GM21360 (cell line): ENCODE results near the gene KMT2B.

Source experiments
- ATAC-seq: cut with Tn5 transposase; IDR thresholded peaks from one replicate; pipeline ENCODE4 v1.9.1; 2021; ENCODE audit warnings: mild to moderate bottlenecking, moderate library complexity; ENCODE audit not compliant: unreplicated experiment

The KMT2B gene

DNA sequence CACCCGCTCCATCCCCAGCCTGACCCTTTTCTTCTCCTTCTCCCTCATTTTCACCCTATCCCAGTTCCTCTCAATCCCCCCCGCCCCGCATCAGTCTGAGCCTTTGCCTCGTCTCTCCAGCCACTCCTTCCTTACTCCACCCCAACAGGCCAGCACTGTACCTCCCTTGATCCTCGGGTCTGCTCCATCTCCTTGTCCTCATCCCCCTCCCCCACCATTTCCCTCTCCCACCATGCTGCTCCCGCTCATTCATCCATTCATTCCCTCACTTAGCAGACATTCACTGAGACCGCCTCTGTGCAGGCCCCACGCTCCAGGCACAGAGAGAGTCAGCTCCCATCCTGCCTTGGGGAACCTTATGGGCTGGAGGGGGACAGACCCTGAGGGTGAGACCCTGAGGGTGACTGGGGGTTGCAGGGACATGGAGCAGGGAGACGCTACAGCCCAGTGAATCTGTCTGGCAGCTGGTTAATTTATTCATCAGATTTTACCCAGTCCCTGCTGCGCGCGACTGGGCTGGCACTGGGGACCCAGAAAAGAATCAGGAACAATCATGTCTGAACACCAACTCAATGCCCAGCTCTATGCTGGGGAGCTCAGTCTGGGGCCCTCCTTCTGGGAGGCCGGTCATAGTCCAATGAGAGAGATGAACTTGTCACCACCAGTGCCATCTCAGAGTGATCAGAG, 58.4 kb downstream of the KMT2B start:
- no peak for ATAC-seq

- ATAC-seq = no peak
Measured at GRCh38 chr19:35777086-35777841, 59.5 kb downstream of the KMT2B start.

DNA sequence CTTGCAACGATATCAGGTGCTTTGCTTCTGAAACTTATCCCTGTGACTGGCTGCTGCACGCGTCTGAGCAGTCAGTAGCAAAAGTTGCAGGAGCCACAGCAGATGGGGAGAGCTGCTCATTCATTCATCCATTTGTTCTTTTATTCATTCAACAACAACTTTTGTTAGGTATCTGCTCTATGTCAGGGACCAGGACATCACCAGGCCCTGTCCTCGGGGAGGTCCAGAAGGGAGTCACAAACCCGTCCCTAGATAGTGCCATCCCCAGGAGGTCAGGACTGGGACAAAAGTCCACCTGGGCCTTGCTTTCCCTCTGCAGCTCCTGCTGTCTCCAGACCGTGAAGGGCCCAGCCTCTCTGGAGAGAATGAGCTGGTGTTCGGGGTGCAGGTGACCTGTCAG, 60.2 kb downstream of the KMT2B start:
- ATAC-seq = no peak

DNA sequence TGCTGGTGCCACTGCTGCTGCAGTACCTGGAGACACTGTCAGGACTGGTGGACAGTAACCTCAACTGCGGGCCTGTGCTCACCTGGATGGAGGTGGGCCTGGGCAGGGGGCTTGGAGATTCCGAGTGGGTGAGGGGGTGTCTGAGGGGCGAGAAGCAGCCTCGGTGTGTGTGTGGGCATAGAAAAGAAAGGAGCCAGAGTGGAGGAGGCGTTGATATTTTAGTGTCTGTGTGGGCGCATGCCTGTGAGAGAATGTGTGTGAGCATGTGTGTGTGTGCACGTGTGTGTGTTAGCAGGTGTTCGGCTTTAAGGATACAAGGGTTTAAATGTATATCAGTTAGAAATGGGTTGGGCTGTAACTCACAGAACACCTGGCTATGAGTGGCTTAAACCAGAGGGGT, 61.2 kb downstream of the KMT2B start:
- ATAC-seq = no peak

DNA sequence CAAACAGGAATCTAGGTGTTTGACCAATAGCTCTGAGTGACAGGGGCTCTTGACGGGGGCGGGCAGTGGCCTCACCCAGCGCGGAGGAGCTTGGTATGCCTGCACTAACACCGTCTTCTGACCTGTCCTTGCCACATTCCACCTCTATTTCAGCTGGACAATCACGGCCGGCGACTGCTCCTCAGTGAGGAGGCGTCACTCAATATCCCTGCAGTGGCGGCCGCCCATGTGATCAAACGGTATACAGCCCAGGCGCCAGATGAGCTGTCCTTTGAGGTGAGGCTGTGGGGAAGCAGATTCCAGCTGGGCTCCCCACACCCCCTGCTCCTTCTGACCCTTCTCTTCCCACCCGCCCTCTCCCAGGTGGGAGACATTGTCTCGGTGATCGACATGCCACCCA, 62.3 kb downstream of the KMT2B start:
- ATAC-seq = no peak

GRCh38 chr19:35780717-35781116, 62.9 kb downstream of the KMT2B start:
- ATAC-seq = no peak

GRCh38 chr19:35781650-35782049, 63.8 kb downstream of the KMT2B start:
- no peak for ATAC-seq

DNA sequence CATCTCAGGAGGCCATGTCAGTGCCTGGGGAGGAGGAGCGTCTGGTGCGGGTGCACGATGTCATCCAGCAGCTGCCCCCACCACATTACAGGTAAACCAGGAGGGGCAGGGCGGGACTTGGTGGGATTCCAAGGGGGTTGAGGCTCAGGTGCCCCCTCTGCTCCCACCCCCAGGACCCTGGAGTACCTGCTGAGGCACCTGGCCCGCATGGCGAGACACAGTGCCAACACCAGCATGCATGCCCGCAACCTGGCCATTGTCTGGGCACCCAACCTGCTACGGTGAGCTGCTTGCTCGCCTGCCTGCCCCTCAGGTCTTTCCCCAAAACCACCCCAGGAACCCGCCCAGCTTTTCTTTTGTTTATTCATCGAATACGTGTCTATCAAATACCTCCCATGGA, 64.8 kb downstream of the KMT2B start:
- ATAC-seq = no peak

GRCh38 chr19:35783469-35784434, 65.9 kb downstream of the KMT2B start:
- no peak for ATAC-seq

DNA sequence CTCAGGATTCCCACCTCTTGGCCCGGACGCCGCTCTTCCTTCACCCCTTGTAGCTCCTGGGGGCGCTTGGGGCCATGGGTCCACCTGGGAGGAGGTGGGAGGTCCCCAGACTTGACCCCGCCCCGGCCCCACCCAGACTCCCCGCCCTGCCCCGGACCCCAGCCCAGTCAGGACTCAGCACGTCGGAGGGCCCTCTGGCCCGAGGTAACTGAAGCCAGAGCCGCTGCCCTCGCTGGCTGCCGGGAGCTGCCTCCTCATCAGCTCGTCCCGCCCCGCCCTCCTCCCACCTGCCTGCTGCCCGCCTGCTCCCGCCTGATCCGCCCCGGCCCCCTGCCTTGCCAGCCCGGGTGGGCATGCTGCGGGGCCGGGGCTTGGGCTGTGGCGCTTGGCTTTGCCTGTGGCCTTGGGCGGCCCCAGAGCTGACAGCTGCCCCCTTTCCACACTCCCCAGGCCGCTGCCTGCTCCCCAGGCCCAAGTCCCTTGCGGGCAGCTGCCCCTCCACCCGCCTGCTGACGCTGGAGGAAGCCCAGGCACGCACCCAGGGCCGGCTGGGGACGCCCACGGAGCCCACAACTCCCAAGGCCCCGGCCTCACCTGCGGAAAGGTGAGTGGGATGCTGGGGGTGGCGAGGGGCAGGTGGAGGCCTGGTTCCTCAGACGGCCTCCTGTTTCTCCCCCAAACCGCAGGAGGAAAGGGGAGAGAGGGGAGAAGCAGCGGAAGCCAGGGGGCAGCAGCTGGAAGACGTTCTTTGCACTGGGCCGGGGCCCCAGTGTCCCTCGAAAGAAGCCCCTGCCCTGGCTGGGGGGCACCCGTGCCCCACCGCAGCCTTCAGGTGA, 66.9 kb downstream of the KMT2B start:
- ATAC-seq = no peak

DNA sequence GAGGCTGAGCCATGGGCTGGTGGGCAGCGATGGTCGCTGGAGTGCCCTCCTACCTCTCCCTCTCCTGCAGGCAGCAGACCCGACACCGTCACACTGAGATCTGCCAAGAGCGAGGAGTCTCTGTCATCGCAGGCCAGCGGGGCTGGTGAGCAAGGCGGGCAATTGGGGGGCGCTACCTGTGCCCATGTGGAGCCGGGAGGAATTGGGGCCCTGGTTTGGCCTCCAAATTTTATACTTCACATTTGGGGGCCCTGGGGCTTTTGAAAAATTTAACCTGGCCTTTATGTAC, 67.5 kb downstream of the KMT2B start:
- no peak for ATAC-seq

DNA sequence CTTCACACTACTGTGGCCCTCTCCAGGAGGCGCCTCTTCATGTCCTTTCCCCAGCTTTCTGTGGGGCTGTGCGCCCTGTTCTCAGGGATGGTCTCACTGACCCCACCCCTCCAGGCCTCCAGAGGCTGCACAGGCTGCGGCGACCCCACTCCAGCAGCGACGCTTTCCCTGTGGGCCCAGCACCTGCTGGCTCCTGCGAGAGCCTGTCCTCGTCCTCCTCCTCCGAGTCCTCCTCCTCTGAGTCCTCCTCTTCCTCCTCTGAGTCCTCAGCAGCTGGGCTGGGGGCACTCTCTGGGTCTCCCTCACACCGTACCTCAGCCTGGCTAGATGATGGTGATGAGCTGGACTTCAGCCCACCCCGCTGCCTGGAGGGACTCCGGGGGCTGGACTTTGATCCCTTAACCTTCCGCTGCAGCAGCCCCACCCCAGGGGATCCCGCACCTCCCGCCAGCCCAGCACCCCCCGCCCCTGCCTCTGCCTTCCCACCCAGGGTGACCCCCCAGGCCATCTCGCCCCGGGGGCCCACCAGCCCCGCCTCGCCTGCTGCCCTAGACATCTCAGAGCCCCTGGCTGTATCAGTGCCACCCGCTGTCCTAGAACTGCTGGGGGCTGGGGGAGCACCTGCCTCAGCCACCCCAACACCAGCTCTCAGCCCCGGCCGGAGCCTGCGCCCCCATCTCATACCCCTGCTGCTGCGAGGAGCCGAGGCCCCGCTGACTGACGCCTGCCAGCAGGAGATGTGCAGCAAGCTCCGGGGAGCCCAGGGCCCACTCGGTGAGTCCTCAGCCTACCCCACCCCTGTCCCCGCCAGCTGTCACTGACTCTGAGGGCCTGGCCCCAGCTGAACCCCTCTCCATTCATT, 68.7 kb downstream of the KMT2B start:
- ATAC-seq = no peak

DNA sequence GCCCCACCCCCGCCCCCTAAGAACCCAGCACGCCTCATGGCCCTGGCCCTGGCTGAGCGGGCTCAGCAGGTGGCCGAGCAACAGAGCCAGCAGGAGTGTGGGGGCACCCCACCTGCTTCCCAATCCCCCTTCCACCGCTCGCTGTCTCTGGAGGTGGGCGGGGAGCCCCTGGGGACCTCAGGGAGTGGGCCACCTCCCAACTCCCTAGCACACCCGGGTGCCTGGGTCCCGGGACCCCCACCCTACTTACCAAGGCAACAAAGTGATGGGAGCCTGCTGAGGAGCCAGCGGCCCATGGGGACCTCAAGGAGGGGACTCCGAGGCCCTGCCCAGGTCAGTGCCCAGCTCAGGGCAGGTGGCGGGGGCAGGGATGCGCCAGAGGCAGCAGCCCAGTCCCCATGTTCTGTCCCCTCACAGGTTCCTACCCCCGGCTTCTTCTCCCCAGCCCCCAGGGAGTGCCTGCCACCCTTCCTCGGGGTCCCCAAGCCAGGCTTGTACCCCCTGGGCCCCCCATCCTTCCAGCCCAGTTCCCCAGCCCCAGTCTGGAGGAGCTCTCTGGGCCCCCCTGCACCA, 69.5 kb downstream of the KMT2B start:
- ATAC-seq = no peak
